Measurements from ENCODE around the gene RALGDS. TPM values are rescaled to one million over a fixed set of nuclear protein-coding genes. Genes with fewer than 3 reads are reported as not detected.

RALGDS gene
- total RNA-seq, 1 donor from 2014 or later: 449 TPM

- TF ChIP-seq, protein P1, sequence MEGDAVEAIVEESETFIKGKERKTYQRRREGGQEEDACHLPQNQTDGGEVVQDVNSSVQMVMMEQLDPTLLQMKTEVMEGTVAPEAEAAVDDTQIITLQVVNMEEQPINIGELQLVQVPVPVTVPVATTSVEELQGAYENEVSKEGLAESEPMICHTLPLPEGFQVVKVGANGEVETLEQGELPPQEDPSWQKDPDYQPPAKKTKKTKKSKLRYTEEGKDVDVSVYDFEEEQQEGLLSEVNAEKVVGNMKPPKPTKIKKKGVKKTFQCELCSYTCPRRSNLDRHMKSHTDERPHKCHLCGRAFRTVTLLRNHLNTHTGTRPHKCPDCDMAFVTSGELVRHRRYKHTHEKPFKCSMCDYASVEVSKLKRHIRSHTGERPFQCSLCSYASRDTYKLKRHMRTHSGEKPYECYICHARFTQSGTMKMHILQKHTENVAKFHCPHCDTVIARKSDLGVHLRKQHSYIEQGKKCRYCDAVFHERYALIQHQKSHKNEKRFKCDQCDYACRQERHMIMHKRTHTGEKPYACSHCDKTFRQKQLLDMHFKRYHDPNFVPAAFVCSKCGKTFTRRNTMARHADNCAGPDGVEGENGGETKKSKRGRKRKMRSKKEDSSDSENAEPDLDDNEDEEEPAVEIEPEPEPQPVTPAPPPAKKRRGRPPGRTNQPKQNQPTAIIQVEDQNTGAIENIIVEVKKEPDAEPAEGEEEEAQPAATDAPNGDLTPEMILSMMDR (IDR thresholded peaks at IDR 0.05; ENCODE audit: partially characterized antibody, unreplicated experiment): no peak
- Mint-ChIP-seq H3K27ac (ENCODE audit: unreplicated experiment) (no peak overlapping the region), H3K27me3 (ENCODE audit: unreplicated experiment) (peaks cover 4% of the 10 kb centered on the region), H3K9me3 (ENCODE audit: unreplicated experiment) (peaks cover 7% of the 10 kb centered on the region), H3K36me3 (ENCODE audit: unreplicated experiment) (no peaks in the 10 kb centered on the region), H3K4me1 (ENCODE audit: low read depth, unreplicated experiment) (no peaks in the 10 kb centered on the region), H3K4me3 (ENCODE audit: unreplicated experiment) (no peak overlapping the region)
- no peak for DNase-seq
Observed at GRCh38 chr9:133067006-133067405, 54.0 kb downstream of the RALGDS start.

DNA sequence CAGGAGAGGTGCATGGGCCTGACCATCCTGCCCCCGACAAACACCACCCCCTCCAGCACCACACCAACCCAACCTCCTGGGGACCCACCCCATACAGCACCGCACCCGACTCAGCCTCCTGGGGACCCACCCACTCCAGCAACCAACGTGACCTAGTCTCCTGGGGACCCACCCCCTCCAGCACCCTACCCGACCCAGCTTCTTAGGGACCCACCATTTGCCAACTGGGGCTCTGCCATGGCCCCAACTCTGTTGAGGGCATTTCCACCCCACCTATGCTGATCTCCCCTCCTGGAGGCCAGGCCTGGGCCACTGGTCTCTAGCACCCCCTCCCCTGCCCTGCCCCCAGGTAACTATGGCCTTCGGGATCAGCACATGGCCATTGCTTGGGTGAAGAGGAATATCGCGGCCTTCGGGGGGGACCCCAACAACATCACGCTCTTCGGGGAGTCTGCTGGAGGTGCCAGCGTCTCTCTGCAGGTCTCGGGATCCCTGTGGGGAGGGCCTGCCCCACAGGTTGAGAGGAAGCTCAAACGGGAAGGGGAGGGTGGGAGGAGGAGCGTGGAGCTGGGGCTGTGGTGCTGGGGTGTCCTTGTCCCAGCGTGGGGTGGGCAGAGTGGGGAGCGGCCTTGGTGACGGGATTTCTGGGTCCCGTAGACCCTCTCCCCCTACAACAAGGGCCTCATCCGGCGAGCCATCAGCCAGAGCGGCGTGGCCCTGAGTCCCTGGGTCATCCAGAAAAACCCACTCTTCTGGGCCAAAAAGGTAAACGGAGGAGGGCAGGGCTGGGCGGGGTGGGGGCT, 54.7 kb downstream of the RALGDS start:
- H3K9me3 Mint-ChIP-seq (ENCODE audit: unreplicated experiment): peaks cover 4% of the 10 kb centered on the region
- no peaks in the 10 kb centered on the region for H3K4me1 Mint-ChIP-seq (ENCODE audit: low read depth, unreplicated experiment)
- no peak for DNase-seq
- H3K27me3 Mint-ChIP-seq (ENCODE audit: unreplicated experiment): peaks cover 4% of the 10 kb centered on the region
- no peaks in the 10 kb centered on the region for H3K36me3 Mint-ChIP-seq (ENCODE audit: unreplicated experiment)
- H3K27ac Mint-ChIP-seq (ENCODE audit: unreplicated experiment): no peak overlapping the region
- no peak overlapping the region for H3K4me3 Mint-ChIP-seq (ENCODE audit: unreplicated experiment)
- TF ChIP-seq, protein P1 (IDR thresholded peaks at IDR 0.05; ENCODE audit: partially characterized antibody, unreplicated experiment): no peak

DNA sequence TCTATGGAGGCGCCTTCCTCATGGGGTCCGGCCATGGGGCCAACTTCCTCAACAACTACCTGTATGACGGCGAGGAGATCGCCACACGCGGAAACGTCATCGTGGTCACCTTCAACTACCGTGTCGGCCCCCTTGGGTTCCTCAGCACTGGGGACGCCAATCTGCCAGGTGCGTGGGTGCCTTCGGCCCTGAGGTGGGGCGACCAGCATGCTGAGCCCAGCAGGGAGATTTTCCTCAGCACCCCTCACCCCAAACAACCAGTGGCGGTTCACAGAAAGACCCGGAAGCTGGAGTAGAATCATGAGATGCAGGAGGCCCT, 56.0 kb downstream of the RALGDS start:
- H3K9me3 Mint-ChIP-seq (ENCODE audit: unreplicated experiment): peaks cover 4% of the 10 kb centered on the region
- H3K4me3 Mint-ChIP-seq (ENCODE audit: unreplicated experiment): no peak overlapping the region
- no peak overlapping the region for H3K27ac Mint-ChIP-seq (ENCODE audit: unreplicated experiment)
- peaks cover 3% of the 10 kb centered on the region for H3K4me1 Mint-ChIP-seq (ENCODE audit: low read depth, unreplicated experiment)
- H3K27me3 Mint-ChIP-seq (ENCODE audit: unreplicated experiment): peaks cover 4% of the 10 kb centered on the region
- DNase-seq: no peak
- TF ChIP-seq, protein P1 (IDR thresholded peaks at IDR 0.05; ENCODE audit: partially characterized antibody, unreplicated experiment): no peak
- no peaks in the 10 kb centered on the region for H3K36me3 Mint-ChIP-seq (ENCODE audit: unreplicated experiment)

DNA sequence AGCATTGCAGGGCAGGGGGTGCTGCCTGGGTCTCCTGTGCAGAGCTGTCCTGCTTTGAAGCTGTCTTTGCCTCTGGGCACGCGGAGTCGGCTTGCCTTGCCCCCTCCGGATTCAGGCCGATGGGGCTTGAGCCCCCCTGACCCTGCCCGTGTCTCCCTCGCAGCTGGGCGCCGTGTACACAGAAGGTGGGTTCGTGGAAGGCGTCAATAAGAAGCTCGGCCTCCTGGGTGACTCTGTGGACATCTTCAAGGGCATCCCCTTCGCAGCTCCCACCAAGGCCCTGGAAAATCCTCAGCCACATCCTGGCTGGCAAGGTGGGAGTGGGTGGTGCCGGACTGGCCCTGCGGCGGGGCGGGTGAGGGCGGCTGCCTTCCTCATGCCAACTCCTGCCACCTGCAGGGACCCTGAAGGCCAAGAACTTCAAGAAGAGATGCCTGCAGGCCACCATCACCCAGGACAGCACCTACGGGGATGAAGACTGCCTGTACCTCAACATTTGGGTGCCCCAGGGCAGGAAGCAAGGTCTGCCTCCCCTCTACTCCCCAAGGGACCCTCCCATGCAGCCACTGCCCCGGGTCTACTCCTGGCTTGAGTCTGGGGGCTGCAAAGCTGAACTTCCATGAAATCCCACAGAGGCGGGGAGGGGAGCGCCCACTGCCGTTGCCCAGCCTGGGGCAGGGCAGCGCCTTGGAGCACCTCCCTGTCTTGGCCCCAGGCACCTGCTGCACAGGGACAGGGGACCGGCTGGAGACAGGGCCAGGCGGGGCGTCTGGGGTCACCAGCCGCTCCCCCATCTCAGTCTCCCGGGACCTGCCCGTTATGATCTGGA, 56.6 kb downstream of the RALGDS start:
- Mint-ChIP-seq H3K4me3 (ENCODE audit: unreplicated experiment) (no peak overlapping the region), H3K4me1 (ENCODE audit: low read depth, unreplicated experiment) (peaks cover 6% of the 10 kb centered on the region), H3K36me3 (ENCODE audit: unreplicated experiment) (no peaks in the 10 kb centered on the region), H3K9me3 (ENCODE audit: unreplicated experiment) (peaks cover 4% of the 10 kb centered on the region), H3K27ac (ENCODE audit: unreplicated experiment) (no peak overlapping the region), H3K27me3 (ENCODE audit: unreplicated experiment) (peaks cover 4% of the 10 kb centered on the region)
- DNase-seq: no peak
- TF ChIP-seq, protein P1 (IDR thresholded peaks at IDR 0.05; ENCODE audit: partially characterized antibody, unreplicated experiment): no peak
